ENCODE results near the gene ACACA. TPM values are rescaled to one million over a fixed set of nuclear protein-coding genes. Genes with fewer than 3 reads are reported as not detected.

Gene ACACA
- total and polyA plus RNA-seq, 2 experiments from 2014 or later: 59.6 to 164 TPM

DNA sequence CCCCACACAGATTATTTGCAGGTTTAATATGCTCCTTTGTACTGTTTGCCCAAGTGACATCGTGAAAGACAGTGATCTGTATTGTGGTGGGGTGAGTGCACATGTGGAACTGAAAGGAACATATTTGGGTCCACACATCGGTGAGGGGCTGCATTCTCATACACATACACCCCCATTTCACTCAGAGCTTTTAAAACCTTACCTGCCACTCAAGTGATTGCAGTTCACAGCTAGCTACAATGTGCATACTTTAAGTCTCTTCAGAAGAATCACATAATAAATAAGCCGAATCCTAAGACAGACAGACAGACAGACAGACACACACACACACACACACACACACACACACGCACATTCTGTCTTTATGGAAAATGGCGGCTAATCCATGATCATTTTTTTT, 355.3 kb downstream of the ACACA start:
- ATAC-seq: no peak
- Mint-ChIP-seq H3K27me3 (ENCODE audit: insufficient read depth, low read depth, poor library complexity) (peaks cover 12% of the 10 kb centered on the region), H3K4me3 (no peak overlapping the region), H3K9me3 (no peaks in the 10 kb centered on the region), H3K36me3 (ENCODE audit: low read depth) (peaks cover 4% of the 10 kb centered on the region; the same call in 1 of the 3 replicates), H3K27ac (no peak overlapping the region), H3K4me1 (peaks cover 44% of the 10 kb centered on the region)
- peaks cover 15% of the 10 kb centered on the region for H3K4me1 ChIP-seq (ENCODE audit: insufficient read depth)
- H4K20me1 ChIP-seq (replicated peaks; ENCODE audit: insufficient read depth): no peaks in the 10 kb centered on the region
- no peak overlapping the region for H3K27ac ChIP-seq (ENCODE audit: low read depth)
- H3F3A ChIP-seq (replicated peaks; ENCODE audit: low read depth): peaks cover 20% of the 10 kb centered on the region; the same call in 1 of the 2 replicates
- no peak overlapping the region for H2AFZ ChIP-seq
- no peaks in the 10 kb centered on the region for H3K9me2 ChIP-seq (ENCODE audit: insufficient read depth)
- no peak overlapping the region for H3K4me2 ChIP-seq
- TF ChIP-seq CREB1 (CRISPR knock-in tag; IDR thresholded peaks at IDR 0.05; ENCODE audit: low read depth) (no peak), NANOG (IDR thresholded peaks at IDR 0.05; ENCODE audit: borderline replicate concordance) (no peak)
- H3K4me3 ChIP-seq: no peak overlapping the region
- no peak for DNase-seq (ENCODE audit: low spot score)
- peaks cover 4% of the 10 kb centered on the region; the same call in 1 of the 2 replicates for H3K36me3 ChIP-seq (ENCODE audit: insufficient read depth)
- H3K27me3 ChIP-seq (ENCODE audit: insufficient read depth): no peaks in the 10 kb centered on the region
- no peaks in the 10 kb centered on the region for H3K79me2 ChIP-seq (replicated peaks; ENCODE audit: insufficient read depth)

DNA sequence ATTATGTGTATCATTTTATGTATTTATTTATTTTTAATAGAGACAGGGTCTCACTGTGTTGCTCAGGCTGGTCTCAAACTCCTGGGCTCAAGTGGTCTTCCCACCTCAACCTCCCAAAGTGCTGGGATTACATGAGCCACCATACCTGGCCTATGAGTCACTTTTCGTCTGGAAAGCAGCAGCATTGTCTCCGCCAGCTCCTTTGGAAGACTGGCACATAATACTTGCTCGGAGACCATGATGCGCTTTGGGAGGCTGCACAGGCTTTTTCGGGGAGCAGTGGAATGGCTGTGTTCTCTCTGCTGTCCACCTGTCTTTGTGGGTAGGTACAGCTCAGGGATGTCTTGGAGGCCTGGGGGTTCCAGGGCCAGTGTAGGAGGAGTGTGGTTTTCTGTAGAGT, 355.7 kb downstream of the ACACA start:
- Histone ChIP-seq H3K27ac (ENCODE audit: low read depth) (0 out of 2 replicates have a peak overlapping the region, but pooled peaks have one; percentile 32), H3F3A (replicated peaks; ENCODE audit: low read depth) (peaks cover 20% of the 10 kb centered on the region; the same call in 1 of the 2 replicates), H3K9me2 (ENCODE audit: insufficient read depth) (no peaks in the 10 kb centered on the region), H3K4me1 (ENCODE audit: insufficient read depth) (peaks cover 20% of the 10 kb centered on the region), H2AFZ (no peak overlapping the region), H4K20me1 (replicated peaks; ENCODE audit: insufficient read depth) (no peaks in the 10 kb centered on the region), H3K4me3 (no peak overlapping the region), H3K36me3 (ENCODE audit: insufficient read depth) (peaks cover 4% of the 10 kb centered on the region; the same call in 1 of the 2 replicates), H3K27me3 (ENCODE audit: insufficient read depth) (no peaks in the 10 kb centered on the region), H3K4me2 (no peak overlapping the region), H3K79me2 (replicated peaks; ENCODE audit: insufficient read depth) (no peaks in the 10 kb centered on the region)
- Mint-ChIP-seq H3K9me3 (no peaks in the 10 kb centered on the region), H3K4me3 (no peak overlapping the region), H3K36me3 (ENCODE audit: low read depth) (0 out of 3 replicates have a peak, but pooled peaks cover 3% of the 10 kb centered on the region), H3K27me3 (ENCODE audit: insufficient read depth, low read depth, poor library complexity) (peaks cover 13% of the 10 kb centered on the region), H3K27ac (peak overlapping the region; percentile 74; the same call in 1 of the 2 replicates), H3K4me1 (peaks cover 48% of the 10 kb centered on the region)
- ATAC-seq (no peak), DNase-seq (ENCODE audit: low spot score) (no peak)
- TF ChIP-seq NANOG (IDR thresholded peaks at IDR 0.05; ENCODE audit: borderline replicate concordance): no peak
- TF ChIP-seq, protein P1, sequence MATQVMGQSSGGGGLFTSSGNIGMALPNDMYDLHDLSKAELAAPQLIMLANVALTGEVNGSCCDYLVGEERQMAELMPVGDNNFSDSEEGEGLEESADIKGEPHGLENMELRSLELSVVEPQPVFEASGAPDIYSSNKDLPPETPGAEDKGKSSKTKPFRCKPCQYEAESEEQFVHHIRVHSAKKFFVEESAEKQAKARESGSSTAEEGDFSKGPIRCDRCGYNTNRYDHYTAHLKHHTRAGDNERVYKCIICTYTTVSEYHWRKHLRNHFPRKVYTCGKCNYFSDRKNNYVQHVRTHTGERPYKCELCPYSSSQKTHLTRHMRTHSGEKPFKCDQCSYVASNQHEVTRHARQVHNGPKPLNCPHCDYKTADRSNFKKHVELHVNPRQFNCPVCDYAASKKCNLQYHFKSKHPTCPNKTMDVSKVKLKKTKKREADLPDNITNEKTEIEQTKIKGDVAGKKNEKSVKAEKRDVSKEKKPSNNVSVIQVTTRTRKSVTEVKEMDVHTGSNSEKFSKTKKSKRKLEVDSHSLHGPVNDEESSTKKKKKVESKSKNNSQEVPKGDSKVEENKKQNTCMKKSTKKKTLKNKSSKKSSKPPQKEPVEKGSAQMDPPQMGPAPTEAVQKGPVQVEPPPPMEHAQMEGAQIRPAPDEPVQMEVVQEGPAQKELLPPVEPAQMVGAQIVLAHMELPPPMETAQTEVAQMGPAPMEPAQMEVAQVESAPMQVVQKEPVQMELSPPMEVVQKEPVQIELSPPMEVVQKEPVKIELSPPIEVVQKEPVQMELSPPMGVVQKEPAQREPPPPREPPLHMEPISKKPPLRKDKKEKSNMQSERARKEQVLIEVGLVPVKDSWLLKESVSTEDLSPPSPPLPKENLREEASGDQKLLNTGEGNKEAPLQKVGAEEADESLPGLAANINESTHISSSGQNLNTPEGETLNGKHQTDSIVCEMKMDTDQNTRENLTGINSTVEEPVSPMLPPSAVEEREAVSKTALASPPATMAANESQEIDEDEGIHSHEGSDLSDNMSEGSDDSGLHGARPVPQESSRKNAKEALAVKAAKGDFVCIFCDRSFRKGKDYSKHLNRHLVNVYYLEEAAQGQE (IDR thresholded peaks at IDR 0.05; ENCODE audit: unreplicated experiment): no peak
- TF ChIP-seq, protein P2, sequence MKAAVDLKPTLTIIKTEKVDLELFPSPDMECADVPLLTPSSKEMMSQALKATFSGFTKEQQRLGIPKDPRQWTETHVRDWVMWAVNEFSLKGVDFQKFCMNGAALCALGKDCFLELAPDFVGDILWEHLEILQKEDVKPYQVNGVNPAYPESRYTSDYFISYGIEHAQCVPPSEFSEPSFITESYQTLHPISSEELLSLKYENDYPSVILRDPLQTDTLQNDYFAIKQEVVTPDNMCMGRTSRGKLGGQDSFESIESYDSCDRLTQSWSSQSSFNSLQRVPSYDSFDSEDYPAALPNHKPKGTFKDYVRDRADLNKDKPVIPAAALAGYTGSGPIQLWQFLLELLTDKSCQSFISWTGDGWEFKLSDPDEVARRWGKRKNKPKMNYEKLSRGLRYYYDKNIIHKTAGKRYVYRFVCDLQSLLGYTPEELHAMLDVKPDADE (IDR thresholded peaks at IDR 0.05): no peak
- no peak for TF ChIP-seq POLR2AphosphoS5 (IDR thresholded peaks at IDR 0.05; ENCODE audit: low read depth)
- TF ChIP-seq EZH2phosphoT487 (IDR thresholded peaks at IDR 0.05; ENCODE audit: unreplicated experiment): no peak
- TF ChIP-seq, protein P3, sequence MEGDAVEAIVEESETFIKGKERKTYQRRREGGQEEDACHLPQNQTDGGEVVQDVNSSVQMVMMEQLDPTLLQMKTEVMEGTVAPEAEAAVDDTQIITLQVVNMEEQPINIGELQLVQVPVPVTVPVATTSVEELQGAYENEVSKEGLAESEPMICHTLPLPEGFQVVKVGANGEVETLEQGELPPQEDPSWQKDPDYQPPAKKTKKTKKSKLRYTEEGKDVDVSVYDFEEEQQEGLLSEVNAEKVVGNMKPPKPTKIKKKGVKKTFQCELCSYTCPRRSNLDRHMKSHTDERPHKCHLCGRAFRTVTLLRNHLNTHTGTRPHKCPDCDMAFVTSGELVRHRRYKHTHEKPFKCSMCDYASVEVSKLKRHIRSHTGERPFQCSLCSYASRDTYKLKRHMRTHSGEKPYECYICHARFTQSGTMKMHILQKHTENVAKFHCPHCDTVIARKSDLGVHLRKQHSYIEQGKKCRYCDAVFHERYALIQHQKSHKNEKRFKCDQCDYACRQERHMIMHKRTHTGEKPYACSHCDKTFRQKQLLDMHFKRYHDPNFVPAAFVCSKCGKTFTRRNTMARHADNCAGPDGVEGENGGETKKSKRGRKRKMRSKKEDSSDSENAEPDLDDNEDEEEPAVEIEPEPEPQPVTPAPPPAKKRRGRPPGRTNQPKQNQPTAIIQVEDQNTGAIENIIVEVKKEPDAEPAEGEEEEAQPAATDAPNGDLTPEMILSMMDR (conservative IDR thresholded peaks at IDR 0.05; ENCODE audit: low read depth in 2 of 2): no peak
- TF ChIP-seq ZNF331 (CRISPR knock-in tag; IDR thresholded peaks at IDR 0.05; ENCODE audit: low read depth): no peak

Measured in GM23338 (cell line).